Body of pancreas (tissue), 4 donors: Measurements from ENCODE around the gene OSBPL10. TPM values are rescaled to one million over a fixed set of nuclear protein-coding genes. Genes with fewer than 3 reads are reported as not detected.

ENCODE experiments used
- ATAC-seq: fragments of 150-250 bp; one replicate; pipeline ENCODE4 v1.9.1; 2016
- DNase-seq, 4 donors: peaks; one replicate each; pipeline ENCODE4 v3.0.0-alpha.2; 2019
- H3K27ac ChIP-seq, 4 donors: fragments of 200-600 bp; sonication (generic); 1 replicate in 3 of 4; 2 replicates in 1 of 4; pipeline versions ENCODE4 v1.5.1 to v1.6.1; 2016 to 2019; ENCODE audit warnings: mild to moderate bottlenecking in 1 of 4, mixed read lengths in 1 of 4, moderate library complexity in 1 of 4
- H3K27me3 ChIP-seq, 2 donors: fragments of 200-600 bp; sonication (generic); one replicate each; pipeline ENCODE4 v1.6.0; 2016; ENCODE audit warnings: mild to moderate bottlenecking in 1 of 2
- H3K36me3 ChIP-seq, 2 donors: fragments of 200-600 bp; sonication (generic); replicated peaks in 1 of 2; 2 replicates each; pipeline ENCODE4 v1.5.1; 2016; ENCODE audit warnings: low read depth in 2 of 2; ENCODE audit not compliant: insufficient read depth in 1 of 2
- H3K4me1 ChIP-seq: fragments of 200-600 bp; sonication (generic); one replicate; pipeline ENCODE4 v1.6.0; 2016
- H3K4me3 ChIP-seq, 2 donors: fragments of 200-600 bp; sonication (generic); 1 replicate in 1 of 2; 2 replicates in 1 of 2; pipeline ENCODE4 v1.5.1; 2016 to 2019
- H3K9me3 ChIP-seq, 3 donors: fragments of 200-600 bp; sonication (generic); 1 replicate in 2 of 3; 2 replicates in 1 of 3; pipeline ENCODE4 v1.5.1; 2016
- CTCF ChIP-seq, 7 experiments: fragments of 450-650 bp in 4 of 7; fragments of 200-600 bp in 3 of 7; sonication (generic) in 3 of 7; IDR thresholded peaks; one replicate each; pipeline ENCODE4 v1.5.1; 2016 to 2019; ENCODE audit warnings: antibody characterized with exemption in 7 of 7
- POLR2A ChIP-seq, 3 donors: fragments of 450-650 bp; IDR thresholded peaks; one replicate each; pipeline ENCODE4 v1.6.1; 2016; ENCODE audit warnings: antibody characterized with exemption in 3 of 3, mild to moderate bottlenecking in 2 of 3
- WGBS, 2 donors: methylation state at CpG; one replicate each; pipeline ENCODE4 v1.1.5; 2017; 5-methylcytosine and 5-hydroxymethylcytosine counted together
- intact Hi-C: fragments of 100-400 bp; cut with DNase I; formaldehyde crosslinking; loops from one replicate; pipeline ENCODE4 v1.15.1; 2023
- total RNA-seq, 2 donors: library from RNA; depleted of rRNA; stranded (reverse); fragments of >200 nt; gene quantifications; one replicate each; pipeline ENCODE4 v1.1.0, GENCODE V29; 2016

OSBPL10 gene
- total RNA-seq, 2 donors from 2014 or later: 3.4 to 27.0 TPM

GRCh38 chr3:31659246-31659645, 321.8 kb downstream of the OSBPL10 start:
- DNase-seq (no peak), ATAC-seq (no peak)
- Histone ChIP-seq H3K27me3 (no peaks in the 10 kb centered on the region), H3K4me3 (no peak overlapping the region), H3K9me3 (peaks cover 0 to 19% (median 0%) of the 10 kb centered on the region in 3 donors), H3K27ac (no peak overlapping the region), H3K4me1 (no peaks in the 10 kb centered on the region), H3K36me3 (no peaks in the 10 kb centered on the region)
- intact Hi-C loops: no loop called here
- TF ChIP-seq POLR2A (IDR thresholded peaks at IDR 0.05) (no peak), CTCF (IDR thresholded peaks at IDR 0.05) (no peak)

GRCh38 chr3:31654998-31655397, 326.1 kb downstream of the OSBPL10 start:
- Histone ChIP-seq H3K27ac (no peak overlapping the region), H3K4me1 (no peaks in the 10 kb centered on the region), H3K36me3 (no peaks in the 10 kb centered on the region), H3K9me3 (peaks cover 0 to 44% (median 0%) of the 10 kb centered on the region in 3 donors), H3K4me3 (no peak overlapping the region), H3K27me3 (no peaks in the 10 kb centered on the region)
- TF ChIP-seq CTCF (IDR thresholded peaks at IDR 0.05) (no peak), POLR2A (IDR thresholded peaks at IDR 0.05) (no peak)
- no peak for ATAC-seq
- DNase-seq: no peak
- intact Hi-C loops: no loop called here

- Histone ChIP-seq H3K27ac (no peak overlapping the region), H3K4me1 (no peaks in the 10 kb centered on the region), H3K4me3 (no peak overlapping the region), H3K9me3 (peaks cover 0 to 52% (median 0%) of the 10 kb centered on the region in 3 donors), H3K36me3 (no peaks in the 10 kb centered on the region), H3K27me3 (no peaks in the 10 kb centered on the region)
- 86% methylated on average over 1 of the region's 1 CpG for whole genome bisulfite sequencing, 2 donors
- TF ChIP-seq POLR2A (IDR thresholded peaks at IDR 0.05) (no peak), CTCF (IDR thresholded peaks at IDR 0.05) (no peak)
- DNase-seq (no peak), ATAC-seq (no peak)
- intact Hi-C loops: no loop called here
Measured at GRCh38 chr3:31653464-31653863, 327.6 kb downstream of the OSBPL10 start.

GRCh38 chr3:31652296-31652695, 328.8 kb downstream of the OSBPL10 start:
- intact Hi-C loops: no loop called here
- no peak for ATAC-seq
- TF ChIP-seq POLR2A (IDR thresholded peaks at IDR 0.05) (no peak), CTCF (IDR thresholded peaks at IDR 0.05) (no peak)
- H3K4me1 ChIP-seq: no peaks in the 10 kb centered on the region
- no peak overlapping the region for H3K4me3 ChIP-seq
- H3K36me3 ChIP-seq: no peaks in the 10 kb centered on the region
- no peak for DNase-seq
- H3K27me3 ChIP-seq: no peaks in the 10 kb centered on the region
- H3K9me3 ChIP-seq: peaks cover 0 to 53% (median 0%) of the 10 kb centered on the region in 3 donors
- no peak overlapping the region for H3K27ac ChIP-seq

GRCh38 chr3:31648286-31648968, 332.6 kb downstream of the OSBPL10 start:
- Histone ChIP-seq H3K4me3 (no peak overlapping the region), H3K9me3 (peaks cover 0 to 27% (median 0%) of the 10 kb centered on the region in 3 donors)

More at GRCh38 chr3:31648286-31648968, 332.6 kb downstream of the OSBPL10 start:
- no peaks in the 10 kb centered on the region for H3K4me1 ChIP-seq
- 89 to 92% methylated on average over 3 to 4 of the region's 4 CpGs for WGBS, 2 donors
- DNase-seq (no peak), ATAC-seq (no peak)
- no peaks in the 10 kb centered on the region for H3K27me3 ChIP-seq
- no peak for TF ChIP-seq CTCF (IDR thresholded peaks at IDR 0.05)
- no peak for TF ChIP-seq POLR2A (IDR thresholded peaks at IDR 0.05)
- no peaks in the 10 kb centered on the region for H3K36me3 ChIP-seq
- intact Hi-C loops: no loop called here
- H3K27ac ChIP-seq: no peak overlapping the region
